Activated CD4-positive, alpha-beta T cell treated with anti-CD3 and anti-CD28 coated beads for 36 hours (primary cell): Measurements from ENCODE around the gene IKZF3. TPM values are rescaled to one million over a fixed set of nuclear protein-coding genes. Genes with fewer than 3 reads are reported as not detected.
A peak's percentile ranks its signal among the peaks of the same experiment; 100 is the strongest.
"Not testable (repeated sequence)": the region's sequence is repeated elsewhere in the genome, so short reads cannot be mapped to it uniquely, and the experiment has no call there.

Source experiments
- ATAC-seq: fragments of 200-7000 bp; cut with Tn5 transposase; one replicate; pipeline ENCODE4 v1.10.0; 2021; ENCODE audit warnings: mild to moderate bottlenecking, moderate library complexity
- CTCF ChIA-PET: fragments of 350-600 bp; sonication (Branson Sonifier 250); formaldehyde crosslinking; loops from one replicate; lab custom pipeline; 2021; ENCODE audit warnings: antibody characterized with exemption; lab: Charles Lee
- POLR2A ChIA-PET: fragments of 350-600 bp; sonication (Branson Sonifier 250); formaldehyde crosslinking; loops from one replicate; lab custom pipeline; 2021; ENCODE audit warnings: antibody characterized with exemption, inconsistent platforms; lab: Charles Lee
- DNase-seq: peaks from one replicate; pipeline ENCODE4 v3.0.0-alpha.2; 2020
- H3K27ac Mint-ChIP-seq: one replicate; pipeline ENCODE4 v1.8.0; 2021; ENCODE audit warnings: mixed read lengths
- H3K27me3 Mint-ChIP-seq: one replicate; pipeline ENCODE4 v1.8.0; 2021; ENCODE audit warnings: mixed read lengths
- H3K36me3 Mint-ChIP-seq: one replicate; pipeline ENCODE4 v1.8.0; 2021; ENCODE audit warnings: low read depth, mixed read lengths
- H3K4me1 Mint-ChIP-seq: one replicate; pipeline ENCODE4 v1.8.0; 2021; ENCODE audit warnings: mixed read lengths
- H3K4me3 Mint-ChIP-seq: one replicate; pipeline ENCODE4 v1.8.0; 2021; ENCODE audit warnings: mild to moderate bottlenecking, moderate library complexity, mixed read lengths
- H3K9me3 Mint-ChIP-seq: one replicate; pipeline ENCODE4 v1.8.0; 2021; ENCODE audit warnings: low read depth, mixed read lengths
- intact Hi-C, 2 experiments: fragments of 100-400 bp; cut with DNase I in 1 of 2; cut with micrococcal nuclease in 1 of 2; formaldehyde crosslinking; loops; one replicate each; pipeline versions ENCODE4 v1.14.2 to v1.15.1; 2022 to 2024; cut with DNase I, micrococcal nuclease
- total RNA-seq, 2 experiments: library from RNA; stranded (reverse); gene quantifications; one replicate each; pipeline ENCODE4 v1.2.3, GENCODE V29; 2021

Gene IKZF3
- total RNA-seq, result 10 to 100 TPM; 37.6 to 50.4 TPM

- Mint-ChIP-seq H3K27ac (peak within 1 kb of the TSS; percentile 97), H3K4me3 (peak within 1 kb of the TSS; percentile 98), H3K4me1 (peaks cover 67% of the 10 kb centered on the region), H3K9me3 (peaks cover 4% of the 10 kb centered on the region), H3K27me3 (no peaks in the 10 kb centered on the region), H3K36me3 (peaks cover 15% of the 10 kb centered on the region)
- intact Hi-C loops, result loop anchor here (1.0 to 5.0 kb wide), 10 partner anchors 17 to 242 kb away; partner anchors contain the start of gene STARD3 (in 1 of the 2)
- POLR2A ChIA-PET, result interaction anchor here (0.9 to 1.3 kb wide), 2 partner anchors 94 to 241 kb away, joined by 5 to 6 read pairs; no protein-coding TSS in a partner anchor
- peak; percentile 75 for ATAC-seq
- CTCF ChIA-PET, result interaction anchor here (0.7 to 2.5 kb wide), 13 partner anchors 11 to 243 kb away, joined by 3 to 13 read pairs (median 3); partner anchors contain the start of gene PSMD3
- DNase-seq, result peak; percentile 93
Measured at GRCh38 chr17:39863918-39864746, at the start of gene IKZF3. IKZF3 (minus strand) TSS chr17:39864312; CDS start chr17:39864126, 186 bp downstream.

GRCh38 chr17:39908789-39909352, 44.8 kb upstream of the IKZF3 start:
- CTCF ChIA-PET, result interaction anchor here (0.6 to 0.8 kb wide), 5 partner anchors 13 to 315 kb away, joined by 3 to 4 read pairs (median 3); no protein-coding TSS in a partner anchor
- H3K27ac Mint-ChIP-seq, result no peak overlapping the region
- no peak for ATAC-seq

GRCh38 chr17:39904990-39905288, 40.8 kb upstream of the IKZF3 start:
- ATAC-seq (no peak), DNase-seq (no peak)
- Mint-ChIP-seq H3K4me3 (no peak overlapping the region), H3K27me3 (no peaks in the 10 kb centered on the region), H3K36me3 (peaks cover 28% of the 10 kb centered on the region), H3K27ac (no peak overlapping the region), H3K4me1 (peaks cover 12% of the 10 kb centered on the region), H3K9me3 (no peaks in the 10 kb centered on the region)
- CTCF ChIA-PET, result interaction anchor here (0.6 to 1.1 kb wide), 3 partner anchors 21 to 283 kb away, joined by 3 read pairs; no protein-coding TSS in a partner anchor
- POLR2A ChIA-PET, result no interaction called here
- intact Hi-C loops, result no loop called here

More at GRCh38 chr17:39908789-39909352, 44.8 kb upstream of the IKZF3 start:
- peaks cover 33% of the 10 kb centered on the region for H3K36me3 Mint-ChIP-seq
- H3K4me3 Mint-ChIP-seq, result no peak overlapping the region
- no peaks in the 10 kb centered on the region for H3K27me3 Mint-ChIP-seq
- H3K4me1 Mint-ChIP-seq, result peaks cover 4% of the 10 kb centered on the region
- POLR2A ChIA-PET, result no interaction called here
- H3K9me3 Mint-ChIP-seq, result no peaks in the 10 kb centered on the region
- intact Hi-C loops, result no loop called here
- DNase-seq, result no peak

GRCh38 chr17:39903158-39903884, 39.2 kb upstream of the IKZF3 start:
- Mint-ChIP-seq H3K27me3 (no peaks in the 10 kb centered on the region), H3K4me1 (peaks cover 12% of the 10 kb centered on the region), H3K4me3 (no peak overlapping the region), H3K36me3 (peaks cover 23% of the 10 kb centered on the region), H3K9me3 (no peaks in the 10 kb centered on the region), H3K27ac (no peak overlapping the region)
- ATAC-seq (peak; percentile 97), DNase-seq (no peak)
- intact Hi-C loops, result no loop called here
- ChIA-PET CTCF (interaction anchor here (0.6 to 0.7 kb wide), 2 partner anchors 13 to 249 kb away, joined by 3 read pairs; no protein-coding TSS in a partner anchor), POLR2A (no interaction called here)

DNA sequence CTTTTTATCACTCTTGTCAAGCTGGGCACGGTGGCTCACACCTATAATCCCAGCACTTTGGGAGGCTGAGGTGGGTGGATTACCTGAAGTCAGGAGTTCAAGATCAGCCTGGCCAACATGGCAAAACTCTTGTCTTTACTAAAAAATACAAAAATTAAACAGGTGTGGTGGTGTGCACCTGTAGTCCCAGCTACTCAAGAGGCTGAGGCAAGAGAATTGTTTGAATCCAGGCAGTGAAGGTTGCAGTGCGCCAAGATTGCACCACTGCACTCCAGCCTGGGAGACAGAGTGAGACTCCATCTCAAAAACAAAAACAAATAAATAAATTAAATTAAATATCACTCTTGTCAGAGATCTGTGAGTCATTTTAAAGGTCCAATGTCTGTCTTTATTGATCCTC, 37.9 kb upstream of the IKZF3 start:
- CTCF ChIA-PET, result interaction anchor here (0.5 kb wide), 1 partner anchor 363 kb away, joined by 3 read pairs; no protein-coding TSS in a partner anchor
- H3K4me1 Mint-ChIP-seq, result peaks cover 12% of the 10 kb centered on the region
- POLR2A ChIA-PET, H3K4me3 Mint-ChIP-seq, H3K27ac Mint-ChIP-seq, ATAC-seq, H3K27me3 Mint-ChIP-seq, DNase-seq, intact Hi-C loops, H3K9me3 Mint-ChIP-seq: not testable (repeated sequence)
- H3K36me3 Mint-ChIP-seq, result peaks cover 20% of the 10 kb centered on the region

DNA sequence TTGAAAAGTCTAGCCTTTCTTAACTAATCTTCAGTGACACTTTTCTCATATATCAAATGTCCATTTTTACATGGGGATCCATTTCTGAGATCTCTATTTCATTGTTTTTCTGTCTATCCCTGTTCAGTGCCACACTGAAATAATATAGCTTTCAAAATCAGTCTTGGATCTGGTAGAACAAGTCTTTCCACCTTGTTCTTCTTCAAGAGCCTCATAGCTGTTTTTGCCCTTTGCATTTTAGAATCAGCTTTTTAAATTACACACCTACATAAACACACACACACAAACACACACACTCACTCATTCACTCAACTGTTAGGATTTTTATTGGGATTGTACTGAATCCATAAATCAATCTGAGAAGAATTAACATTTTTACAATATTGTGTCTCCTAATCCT, 35.1 kb upstream of the IKZF3 start:
- no peak overlapping the region for H3K27ac Mint-ChIP-seq
- peaks cover 16% of the 10 kb centered on the region for H3K4me1 Mint-ChIP-seq
- intact Hi-C loops, result no loop called here
- CTCF ChIA-PET, result interaction anchor here (0.9 to 1.5 kb wide), 2 partner anchors 28 to 277 kb away, joined by 3 to 6 read pairs; partner anchors contain the start of gene ORMDL3
- no peak overlapping the region for H3K4me3 Mint-ChIP-seq
- H3K9me3 Mint-ChIP-seq, result no peaks in the 10 kb centered on the region
- ATAC-seq (no peak), DNase-seq (no peak)
- POLR2A ChIA-PET, result interaction anchor here (0.7 kb wide), 1 partner anchor 76 kb away, joined by 11 read pairs; no protein-coding TSS in a partner anchor
- H3K27me3 Mint-ChIP-seq, result no peaks in the 10 kb centered on the region
- peaks cover 4% of the 10 kb centered on the region for H3K36me3 Mint-ChIP-seq

- Mint-ChIP-seq H3K4me3 (no peak overlapping the region), H3K36me3 (no peaks in the 10 kb centered on the region), H3K9me3 (no peaks in the 10 kb centered on the region), H3K4me1 (peaks cover 10% of the 10 kb centered on the region), H3K27me3 (no peaks in the 10 kb centered on the region), H3K27ac (no peak overlapping the region)
- ChIA-PET CTCF (interaction anchor here (1.0 to 1.3 kb wide), 2 partner anchors 10 to 13 kb away, joined by 3 to 5 read pairs; no protein-coding TSS in a partner anchor), POLR2A (interaction anchor here (0.6 kb wide), 1 partner anchor 278 kb away, joined by 7 read pairs; no protein-coding TSS in a partner anchor)
- no peak for ATAC-seq
- DNase-seq, result no peak
- intact Hi-C loops, result no loop called here
Measured at GRCh38 chr17:39898088-39898487, 34.0 kb upstream of the IKZF3 start.

GRCh38 chr17:39894681-39895376, 30.7 kb upstream of the IKZF3 start:
- intact Hi-C loops, result no loop called here
- DNase-seq, result no peak
- no peaks in the 10 kb centered on the region for H3K9me3 Mint-ChIP-seq
- ATAC-seq, result peak; percentile 74
- ChIA-PET CTCF (interaction anchor here (1.0 to 2.4 kb wide), 8 partner anchors 8 to 273 kb away, joined by 3 to 8 read pairs (median 4); partner anchors contain the start of gene MIEN1), POLR2A (interaction anchor here (0.5 to 0.7 kb wide), 3 partner anchors 19 to 76 kb away, joined by 3 to 17 read pairs (median 3); no protein-coding TSS in a partner anchor)
- H3K4me1 Mint-ChIP-seq, result peaks cover 8% of the 10 kb centered on the region
- no peak overlapping the region for H3K4me3 Mint-ChIP-seq
- no peaks in the 10 kb centered on the region for H3K36me3 Mint-ChIP-seq
- H3K27ac Mint-ChIP-seq, result peak overlapping the region; percentile 59
- H3K27me3 Mint-ChIP-seq, result no peaks in the 10 kb centered on the region

- no peak overlapping the region for H3K4me3 Mint-ChIP-seq
- no peaks in the 10 kb centered on the region for H3K36me3 Mint-ChIP-seq
- POLR2A ChIA-PET, result no interaction called here
- intact Hi-C loops, result no loop called here
- no peak overlapping the region for H3K27ac Mint-ChIP-seq
- ATAC-seq (no peak), DNase-seq (no peak)
- no peaks in the 10 kb centered on the region for H3K27me3 Mint-ChIP-seq
- CTCF ChIA-PET, result no interaction called here
- H3K4me1 Mint-ChIP-seq, result no peaks in the 10 kb centered on the region
- no peaks in the 10 kb centered on the region for H3K9me3 Mint-ChIP-seq
Measured at GRCh38 chr17:39889200-39889599, 25.1 kb upstream of the IKZF3 start.

DNA sequence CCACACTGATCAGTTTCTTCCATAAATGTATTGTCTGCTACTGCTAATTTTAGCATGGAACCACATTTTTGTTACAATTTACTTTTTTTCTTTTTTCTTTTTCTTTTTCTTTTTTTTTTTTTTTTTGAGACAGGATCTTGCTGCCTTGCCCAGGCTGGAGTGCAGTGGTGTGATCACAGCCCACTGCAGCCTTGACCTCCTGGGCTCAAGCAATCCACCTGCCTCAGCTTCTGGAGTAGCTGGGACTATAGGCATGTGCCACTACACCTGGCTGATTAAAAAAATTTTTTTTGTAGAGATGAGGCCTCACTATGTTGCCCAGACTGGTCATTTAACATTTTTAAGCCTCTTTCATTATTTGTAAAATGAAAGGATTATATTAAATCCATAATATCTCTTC, 23.0 kb upstream of the IKZF3 start:
- Mint-ChIP-seq H3K9me3 (no peaks in the 10 kb centered on the region), H3K36me3 (no peaks in the 10 kb centered on the region), H3K4me1 (no peaks in the 10 kb centered on the region), H3K27ac (no peak overlapping the region), H3K4me3 (no peak overlapping the region), H3K27me3 (no peaks in the 10 kb centered on the region)
- intact Hi-C loops, result no loop called here
- ChIA-PET CTCF (interaction anchor here (0.6 to 1.0 kb wide), 3 partner anchors 8 to 71 kb away, joined by 4 to 5 read pairs (median 4); no protein-coding TSS in a partner anchor), POLR2A (no interaction called here)
- no peak for DNase-seq
- ATAC-seq, result no peak
